OCI-LY1 (cell line): ENCODE measurements around the gene MACROD2.

Experiments used
- H2AFZ ChIP-seq: fragments of 200-600 bp; sonication (generic), shearing (Covaris generic); 2 replicates; pipeline ENCODE4 v1.6.0; 2014; ENCODE audit warnings: antibody characterized with exemption, mild to moderate bottlenecking, low read length
- H3F3A ChIP-seq: fragments of 200-600 bp; sonication (generic), shearing (Covaris generic); 2 replicates; pipeline ENCODE4 v1.6.0; 2014; ENCODE audit warnings: mild to moderate bottlenecking, antibody characterized with exemption, low read length, moderate library complexity; ENCODE audit not compliant: insufficient read depth
- H3K27ac ChIP-seq: fragments of 200-600 bp; sonication (generic); 2 replicates; pipeline ENCODE4 v1.5.1; 2014; ENCODE audit warnings: low read length, mixed run types, mild to moderate bottlenecking, low read depth; ENCODE audit not compliant: poor library complexity, severe bottlenecking
- H3K27me3 ChIP-seq: fragments of 200-600 bp; sonication (generic); 2 replicates; pipeline ENCODE4 v1.6.0; 2014; ENCODE audit warnings: antibody characterized with exemption, mild to moderate bottlenecking, low read length, moderate library complexity; ENCODE audit not compliant: insufficient read depth
- H3K36me3 ChIP-seq: fragments of 200-600 bp; sonication (generic); 2 replicates; pipeline ENCODE4 v1.6.1; 2014; ENCODE audit warnings: mild to moderate bottlenecking, antibody characterized with exemption, low read length, moderate library complexity, mixed read lengths; ENCODE audit not compliant: insufficient read depth
- H3K4me1 ChIP-seq: fragments of 200-600 bp; sonication (generic); 2 replicates; pipeline ENCODE4 v1.5.1; 2014; ENCODE audit warnings: mild to moderate bottlenecking, low read length, moderate library complexity; ENCODE audit not compliant: insufficient read depth, severe bottlenecking
- H3K4me2 ChIP-seq: fragments of 200-600 bp; sonication (generic), shearing (Covaris generic); 2 replicates; pipeline ENCODE4 v1.6.1; 2014; ENCODE audit warnings: low read length
- H3K4me3 ChIP-seq: fragments of 200-600 bp; sonication (generic); 2 replicates; pipeline ENCODE4 v1.5.1; 2014; ENCODE audit warnings: low read length, low read depth, mild to moderate bottlenecking, mixed read lengths; ENCODE audit not compliant: poor library complexity, severe bottlenecking
- H3K79me2 ChIP-seq: fragments of 200-600 bp; shearing (Covaris generic); 2 replicates; pipeline ENCODE4 v1.6.1; 2016; ENCODE audit warnings: mixed run types, low read length, mixed read lengths; ENCODE audit not compliant: insufficient read depth
- H3K9ac ChIP-seq: fragments of 200-600 bp; sonication (generic), shearing (Covaris generic); 2 replicates; pipeline ENCODE4 v1.6.1; 2014; ENCODE audit warnings: mild to moderate bottlenecking, low read length, mixed read lengths
- H3K9me2 ChIP-seq: fragments of 200-600 bp; sonication (generic), shearing (Covaris generic); 2 replicates; pipeline ENCODE4 v1.6.1; 2014; ENCODE audit warnings: low read depth, mild to moderate bottlenecking, low read length, mixed read lengths
- H3K9me3 ChIP-seq: fragments of 200-600 bp; shearing (Covaris generic); 2 replicates; pipeline ENCODE4 v1.6.1; 2014; ENCODE audit warnings: low read length, mixed read lengths
- H4K20me1 ChIP-seq: fragments of 200-600 bp; sonication (generic), shearing (Covaris generic); 2 replicates; pipeline ENCODE4 v1.6.0; 2016; ENCODE audit warnings: mild to moderate bottlenecking, low read length; ENCODE audit not compliant: insufficient read depth
- EZH2 ChIP-seq: fragments of 200-600 bp; sonication (generic), shearing (Covaris generic); IDR thresholded peaks from 2 replicates; pipeline ENCODE4 v1.8.0; 2017; ENCODE audit warnings: borderline replicate concordance, mixed run types, mild to moderate bottlenecking, antibody characterized with exemption, low read length, moderate library complexity, mixed read lengths
- TF ChIP-seq, protein P1 (sequence below): fragments of 200-600 bp; sonication (generic), shearing (Covaris generic); IDR thresholded peaks from 2 replicates; pipeline ENCODE4 v1.5.1; 2017; ENCODE audit warnings: mild to moderate bottlenecking, antibody characterized with exemption, low read length, moderate library complexity, mixed read lengths

MACROD2 gene

GRCh38 chr20:15144916-15145315 lies 1149.6 kb downstream of the MACROD2 start:
- Histone ChIP-seq H3K9me2 (no peaks in the 10 kb centered on the region), H3K27ac (no peak overlapping the region), H3K9me3 (no peaks in the 10 kb centered on the region), H3K9ac (no peak overlapping the region), H3K79me2 (no peaks in the 10 kb centered on the region), H3K36me3 (no peaks in the 10 kb centered on the region), H4K20me1 (no peaks in the 10 kb centered on the region), H3F3A (no peaks in the 10 kb centered on the region), H3K4me3 (no peak overlapping the region), H3K27me3 (no peaks in the 10 kb centered on the region), H2AFZ (no peak overlapping the region), H3K4me2 (no peak overlapping the region), H3K4me1 (no peaks in the 10 kb centered on the region)
- TF ChIP-seq, protein P1, sequence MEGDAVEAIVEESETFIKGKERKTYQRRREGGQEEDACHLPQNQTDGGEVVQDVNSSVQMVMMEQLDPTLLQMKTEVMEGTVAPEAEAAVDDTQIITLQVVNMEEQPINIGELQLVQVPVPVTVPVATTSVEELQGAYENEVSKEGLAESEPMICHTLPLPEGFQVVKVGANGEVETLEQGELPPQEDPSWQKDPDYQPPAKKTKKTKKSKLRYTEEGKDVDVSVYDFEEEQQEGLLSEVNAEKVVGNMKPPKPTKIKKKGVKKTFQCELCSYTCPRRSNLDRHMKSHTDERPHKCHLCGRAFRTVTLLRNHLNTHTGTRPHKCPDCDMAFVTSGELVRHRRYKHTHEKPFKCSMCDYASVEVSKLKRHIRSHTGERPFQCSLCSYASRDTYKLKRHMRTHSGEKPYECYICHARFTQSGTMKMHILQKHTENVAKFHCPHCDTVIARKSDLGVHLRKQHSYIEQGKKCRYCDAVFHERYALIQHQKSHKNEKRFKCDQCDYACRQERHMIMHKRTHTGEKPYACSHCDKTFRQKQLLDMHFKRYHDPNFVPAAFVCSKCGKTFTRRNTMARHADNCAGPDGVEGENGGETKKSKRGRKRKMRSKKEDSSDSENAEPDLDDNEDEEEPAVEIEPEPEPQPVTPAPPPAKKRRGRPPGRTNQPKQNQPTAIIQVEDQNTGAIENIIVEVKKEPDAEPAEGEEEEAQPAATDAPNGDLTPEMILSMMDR: no peak
- no peak for TF ChIP-seq EZH2

- TF ChIP-seq, protein P1: no peak
- TF ChIP-seq EZH2: no peak
- H3K27ac ChIP-seq: no peak overlapping the region
- no peaks in the 10 kb centered on the region for H3K4me1 ChIP-seq
- H3K9me2 ChIP-seq: no peaks in the 10 kb centered on the region
- no peaks in the 10 kb centered on the region for H4K20me1 ChIP-seq
- H3K4me3 ChIP-seq: no peak overlapping the region
- no peaks in the 10 kb centered on the region for H3K36me3 ChIP-seq
- no peaks in the 10 kb centered on the region for H3K27me3 ChIP-seq
- no peak overlapping the region for H3K4me2 ChIP-seq
- no peak overlapping the region for H2AFZ ChIP-seq
- no peaks in the 10 kb centered on the region for H3K9me3 ChIP-seq
- no peak overlapping the region for H3K9ac ChIP-seq
- no peaks in the 10 kb centered on the region for H3K79me2 ChIP-seq
- H3F3A ChIP-seq: no peaks in the 10 kb centered on the region
Measured at GRCh38 chr20:15146948-15147347, 1151.6 kb downstream of the MACROD2 start.

DNA sequence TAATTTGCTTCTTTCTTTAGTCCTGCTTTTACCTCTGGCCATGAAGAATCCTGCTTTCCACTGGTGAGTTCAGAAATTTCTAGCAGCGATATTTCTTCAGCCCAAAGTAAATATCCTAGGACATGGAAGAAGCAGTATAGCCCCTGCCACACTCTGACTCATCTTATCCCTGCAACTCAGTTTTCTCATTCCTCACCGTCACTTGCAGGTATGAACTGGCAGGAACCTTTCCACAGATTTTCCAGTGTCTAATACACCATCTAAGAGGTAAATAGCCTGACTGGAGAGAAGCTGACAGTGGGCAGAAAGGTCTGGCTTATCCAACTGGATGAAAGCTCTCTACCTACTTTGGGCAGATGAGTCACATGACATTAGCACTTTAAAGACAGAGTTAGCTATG lies 1158.8 kb downstream of the MACROD2 start:
- Histone ChIP-seq H3K4me3 (no peak overlapping the region), H3K4me1 (no peaks in the 10 kb centered on the region), H3K4me2 (no peak overlapping the region), H3K9me2 (no peaks in the 10 kb centered on the region), H4K20me1 (no peaks in the 10 kb centered on the region), H3K79me2 (no peaks in the 10 kb centered on the region), H3K9me3 (no peaks in the 10 kb centered on the region), H3K36me3 (no peaks in the 10 kb centered on the region), H3K27me3 (no peaks in the 10 kb centered on the region), H3K27ac (no peak overlapping the region), H3F3A (no peaks in the 10 kb centered on the region), H3K9ac (no peak overlapping the region), H2AFZ (no peak overlapping the region)
- TF ChIP-seq EZH2: no peak
- TF ChIP-seq, protein P1: no peak
